T-helper 1 cell treated with Interleukin-12 subunit alpha and Interleukin-12 subunit beta and Interleukin-4 antibody, amounts not matched to agents 30 ng/mL and 1 ng/mL, for 36 hours (primary cell): ENCODE data around the gene SLC9A9. TPM values are rescaled to one million over a fixed set of nuclear protein-coding genes. Genes with fewer than 3 reads are reported as not detected.
"Not testable (repeated sequence)": the region's sequence is repeated elsewhere in the genome, so short reads cannot be mapped to it uniquely, and the experiment has no call there.

Experiments used
- intact Hi-C: fragments of 100-400 bp; cut with micrococcal nuclease; formaldehyde crosslinking; loops from one replicate; pipeline ENCODE4 v1.15.1; 2024
- total RNA-seq: library from RNA; stranded (reverse); gene quantifications from 2 replicates; pipeline ENCODE4 v1.2.3, GENCODE V29; 2022

Gene SLC9A9
- total RNA-seq, 1 donor from 2014 or later: 19.3 TPM

GRCh38 chr3:143811602-143812001 lies 36.7 kb downstream of the SLC9A9 start:
- intact Hi-C loops: no loop called here

GRCh38 chr3:143810953-143811265 lies 37.4 kb downstream of the SLC9A9 start:
- intact Hi-C loops: no loop called here

GRCh38 chr3:143810166-143810952 lies 37.9 kb downstream of the SLC9A9 start:
- intact Hi-C loops: no loop called here

- intact Hi-C loops: no loop called here
These were observed 39.1 kb downstream of the SLC9A9 start for GRCh38 chr3:143809121-143809621.

- intact Hi-C loops: no loop called here
These were observed 40.2 kb downstream of the SLC9A9 start for GRCh38 chr3:143808030-143808429.

- intact Hi-C loops: no loop called here
These were observed 42.2 kb downstream of the SLC9A9 start for GRCh38 chr3:143806038-143806437.

- intact Hi-C loops: not testable (repeated sequence)
These were observed 42.8 kb downstream of the SLC9A9 start for GRCh38 chr3:143805476-143805875.

GRCh38 chr3:143801046-143801445 lies 47.2 kb downstream of the SLC9A9 start:
- intact Hi-C loops: not testable (repeated sequence)

GRCh38 chr3:143798151-143798550 lies 50.1 kb downstream of the SLC9A9 start:
- intact Hi-C loops: not testable (repeated sequence)

GRCh38 chr3:143795874-143796273 lies 52.4 kb downstream of the SLC9A9 start:
- intact Hi-C loops: no loop called here

- intact Hi-C loops: no loop called here
These were observed 53.3 kb downstream of the SLC9A9 start for GRCh38 chr3:143794793-143795462.

- intact Hi-C loops: no loop called here
These were observed 54.3 kb downstream of the SLC9A9 start for GRCh38 chr3:143793971-143794370.

GRCh38 chr3:143791386-143791785 lies 56.9 kb downstream of the SLC9A9 start:
- intact Hi-C loops: no loop called here

GRCh38 chr3:143786219-143787191 lies 61.8 kb downstream of the SLC9A9 start:
- intact Hi-C loops: no loop called here

- intact Hi-C loops: no loop called here
These were observed 63.8 kb downstream of the SLC9A9 start for GRCh38 chr3:143784446-143784845.

GRCh38 chr3:143783851-143784370 lies 64.4 kb downstream of the SLC9A9 start:
- intact Hi-C loops: no loop called here

GRCh38 chr3:143775459-143775858 lies 72.8 kb downstream of the SLC9A9 start:
- intact Hi-C loops: loop anchor here (1.0 to 5.0 kb wide), 5 partner anchors 57 to 196 kb away; partner anchors contain the start of genes DIPK2A and SLC9A9

- intact Hi-C loops: no loop called here
These were observed 76.3 kb downstream of the SLC9A9 start for GRCh38 chr3:143771939-143772338.

GRCh38 chr3:143771258-143771657 lies 77.0 kb downstream of the SLC9A9 start:
- intact Hi-C loops: no loop called here

GRCh38 chr3:143770391-143770790 lies 77.9 kb downstream of the SLC9A9 start:
- intact Hi-C loops: no loop called here

GRCh38 chr3:143769616-143770015 lies 78.7 kb downstream of the SLC9A9 start:
- intact Hi-C loops: no loop called here
